Fibroblast of upper back skin (primary cell): ENCODE data around the gene IGFL4.

Experiments used
- DNase-seq: peaks from one replicate; pipeline ENCODE4 v3.0.0-alpha.2; 2013

IGFL4 gene

DNA sequence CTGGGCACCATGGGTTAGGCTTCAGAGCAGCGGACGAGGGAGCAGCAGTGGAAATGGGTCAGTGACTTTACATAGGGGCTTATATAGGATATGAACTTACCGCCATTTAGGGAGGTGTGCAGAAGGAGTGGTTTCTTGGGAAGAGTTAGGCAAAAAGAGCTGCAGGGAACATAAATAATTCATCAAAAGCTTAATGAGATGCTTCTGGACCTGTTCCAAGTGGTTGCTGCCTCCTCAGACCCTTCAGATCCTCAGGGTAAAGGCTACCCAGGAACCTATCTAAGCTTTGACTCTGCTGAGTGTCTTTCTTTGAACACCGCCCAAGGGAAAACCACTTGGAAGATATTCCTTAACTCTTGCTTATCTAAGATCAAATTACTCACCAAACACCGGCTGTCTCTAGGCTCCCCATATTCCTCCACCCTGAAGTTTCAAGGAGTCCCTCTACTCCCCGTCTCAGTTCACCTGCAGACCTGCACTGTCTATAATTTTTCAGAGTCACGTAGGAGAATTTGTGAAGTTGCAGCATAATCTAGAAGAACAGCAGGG, at the start of gene IGFL4:
Gene IGFL4 (minus strand): TSS at position 51 of the 549 bp plus-strand sequence. CDS start 40 bp downstream, at position 11.
- no peak for DNase-seq

DNA sequence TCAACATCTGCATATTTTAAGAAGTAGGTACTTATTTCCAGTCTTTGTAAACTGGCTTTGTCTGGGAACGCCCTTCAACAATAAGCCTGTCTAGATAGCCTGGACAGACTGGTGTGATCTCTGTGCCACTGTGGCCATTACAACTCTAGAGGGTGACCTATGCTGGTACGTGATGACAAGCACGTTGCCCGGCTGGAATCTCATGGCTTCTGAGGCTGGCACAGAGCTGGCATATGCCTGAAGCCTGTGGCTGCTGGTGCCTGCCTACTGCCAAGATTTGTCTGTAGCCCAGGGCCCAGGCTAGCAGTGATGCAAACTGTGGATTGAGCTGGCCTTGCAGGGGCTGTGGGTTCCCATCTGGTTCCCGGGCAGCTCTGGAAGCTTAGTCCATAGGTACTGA, 49.6 kb upstream of the IGFL4 start:
- no peak for DNase-seq

DNA sequence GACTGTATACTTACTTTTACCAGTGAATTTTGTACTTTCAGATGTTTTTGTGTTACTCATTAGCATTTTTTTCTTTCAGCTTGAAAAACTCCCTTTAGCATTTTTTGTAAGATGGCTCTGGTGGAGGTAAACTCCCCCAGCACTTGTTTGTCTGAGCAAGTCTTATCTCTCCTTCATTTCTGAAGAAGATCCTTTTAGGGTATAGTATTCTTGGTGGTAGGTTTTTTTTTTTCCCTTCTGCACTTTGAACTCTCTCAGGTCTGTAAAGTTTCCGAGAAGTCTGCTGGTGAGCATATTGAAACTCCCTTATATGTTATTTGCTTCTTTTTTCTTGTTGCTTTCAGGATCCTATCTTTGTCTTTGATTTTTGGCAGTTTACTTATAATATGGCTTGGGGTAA, 48.6 kb upstream of the IGFL4 start:
- no peak for DNase-seq

DNA sequence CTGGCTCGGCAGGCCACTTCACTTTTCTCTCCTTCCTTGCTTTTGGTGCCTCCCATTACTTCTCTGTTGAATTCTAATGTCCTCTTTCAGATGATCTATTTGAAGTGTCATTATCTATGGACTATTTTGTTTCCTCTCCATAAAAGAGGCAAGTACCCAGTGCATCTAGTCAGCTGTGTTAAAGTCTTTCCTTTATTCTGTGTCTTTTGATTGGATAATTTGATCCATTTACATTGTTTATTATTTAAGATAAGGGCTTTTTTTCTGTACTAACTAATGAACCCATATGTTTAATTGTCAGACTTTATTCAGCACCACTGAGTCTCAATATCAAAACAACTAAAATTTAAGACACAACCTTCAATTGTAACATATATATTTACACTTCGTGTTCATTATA, 47.3 kb upstream of the IGFL4 start:
- no peak for DNase-seq

DNA sequence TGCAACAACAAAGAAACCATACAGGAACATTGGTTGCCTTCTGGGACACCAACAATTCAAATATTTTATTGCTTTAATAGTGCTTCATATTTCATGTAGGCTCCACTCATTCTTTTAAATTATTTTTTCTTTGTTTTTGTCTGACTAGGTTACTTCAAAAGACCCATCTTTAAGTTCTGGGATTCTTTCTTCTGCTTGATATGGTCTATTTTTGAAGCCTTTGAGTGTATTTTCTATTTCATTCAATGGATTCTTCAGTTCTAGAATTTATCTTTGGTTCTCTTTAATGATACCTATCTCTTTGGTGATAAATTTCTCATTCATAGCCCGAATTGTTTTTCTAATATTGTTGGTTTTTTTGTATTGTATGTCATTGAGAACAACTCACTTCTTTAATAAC, 45.1 kb upstream of the IGFL4 start:
- DNase-seq: no peak

DNA sequence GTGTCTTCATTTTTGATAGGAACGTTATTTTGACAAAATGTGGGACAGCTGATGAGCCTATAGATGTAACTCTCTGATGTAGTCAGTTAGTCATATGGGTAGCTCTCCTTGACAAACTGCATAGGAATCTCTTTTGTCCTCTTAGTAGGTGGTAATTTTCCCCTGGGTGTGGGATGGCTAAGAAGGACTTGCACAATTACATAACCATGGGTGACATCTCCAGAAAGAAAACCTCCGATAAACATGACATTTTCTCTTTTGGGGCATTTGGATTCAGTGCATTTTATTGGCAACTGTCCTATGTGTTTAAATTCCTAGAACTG, 41.9 kb upstream of the IGFL4 start:
- peak; percentile 62 for DNase-seq

DNA sequence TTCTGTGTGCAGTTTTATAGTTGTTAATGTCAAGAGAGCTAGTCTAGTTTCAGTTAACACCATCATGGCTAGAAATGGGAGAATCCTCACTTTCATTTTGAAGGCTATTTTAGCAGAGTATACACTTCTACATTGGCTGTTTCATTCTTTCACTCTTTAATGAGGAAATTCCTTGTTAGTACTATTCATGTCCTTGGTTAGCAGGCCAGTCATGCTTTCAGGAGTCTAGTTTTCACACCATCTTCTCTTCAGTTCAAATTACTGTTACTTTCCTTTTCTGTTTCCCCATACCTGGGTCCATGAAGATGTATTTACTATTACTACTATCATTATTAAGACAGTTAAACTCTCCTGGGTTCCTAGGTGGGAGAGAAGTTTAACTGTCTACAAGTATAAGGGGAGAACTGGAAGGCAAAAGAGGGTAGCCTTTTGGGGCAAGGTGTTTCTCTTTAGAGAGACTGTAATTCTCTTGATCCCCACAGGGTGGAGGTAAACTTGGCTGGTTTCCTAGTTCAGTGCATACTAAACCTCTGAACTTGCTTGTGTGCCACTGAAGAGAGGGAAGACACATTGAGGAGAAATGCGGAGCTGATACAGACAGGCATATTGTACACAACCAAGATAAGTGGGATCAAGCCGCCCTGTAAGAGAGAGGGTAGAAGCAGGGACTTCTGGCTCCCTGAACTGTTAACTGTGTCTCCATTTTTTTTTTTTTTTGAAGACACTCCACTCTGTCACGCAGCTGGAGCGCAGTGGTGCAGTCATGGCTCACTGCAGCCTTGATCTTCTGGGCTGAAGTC, 41.3 kb upstream of the IGFL4 start:
- DNase-seq: peak; percentile 76

DNA sequence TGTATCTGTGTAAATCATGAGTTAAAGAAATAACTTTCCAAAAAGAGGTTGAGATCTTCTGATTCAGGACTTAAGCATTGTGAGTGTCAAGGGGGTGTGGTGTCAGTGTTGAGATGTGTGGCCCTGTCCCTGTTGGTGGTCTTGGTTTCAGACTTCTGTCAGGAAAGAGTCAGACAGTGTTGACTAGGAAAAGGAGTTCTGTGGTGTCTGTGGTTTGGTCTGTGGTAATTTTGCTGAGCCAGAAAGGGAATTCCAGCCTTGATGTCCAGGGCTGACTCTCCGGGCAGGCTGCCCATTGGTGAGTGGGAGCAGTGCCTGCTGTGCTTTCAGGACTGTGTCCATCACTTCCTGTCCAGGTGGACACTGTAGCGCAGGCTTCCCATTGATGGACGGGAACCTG, 39.8 kb upstream of the IGFL4 start:
- DNase-seq: peak; percentile 100

DNA sequence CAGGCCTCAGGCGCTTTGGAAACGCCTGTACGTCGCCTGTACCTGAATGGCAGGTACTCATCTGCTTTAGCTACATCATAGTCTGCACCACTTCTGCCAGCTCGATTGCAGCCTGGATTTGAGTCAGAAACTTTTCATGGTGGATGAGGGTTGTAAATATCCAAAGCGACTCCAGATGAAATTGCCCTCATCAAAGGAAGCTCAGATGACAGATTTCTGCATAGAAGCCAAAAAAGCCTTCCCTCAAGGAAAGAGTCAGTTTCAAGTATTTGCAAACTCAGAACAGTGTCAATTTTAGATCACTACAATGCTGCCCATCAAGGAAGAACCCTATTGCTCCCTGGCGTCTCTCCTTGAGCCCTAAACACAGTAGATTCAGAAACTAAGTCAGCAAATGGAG, 38.8 kb upstream of the IGFL4 start:
- DNase-seq: peak; percentile 55

DNA sequence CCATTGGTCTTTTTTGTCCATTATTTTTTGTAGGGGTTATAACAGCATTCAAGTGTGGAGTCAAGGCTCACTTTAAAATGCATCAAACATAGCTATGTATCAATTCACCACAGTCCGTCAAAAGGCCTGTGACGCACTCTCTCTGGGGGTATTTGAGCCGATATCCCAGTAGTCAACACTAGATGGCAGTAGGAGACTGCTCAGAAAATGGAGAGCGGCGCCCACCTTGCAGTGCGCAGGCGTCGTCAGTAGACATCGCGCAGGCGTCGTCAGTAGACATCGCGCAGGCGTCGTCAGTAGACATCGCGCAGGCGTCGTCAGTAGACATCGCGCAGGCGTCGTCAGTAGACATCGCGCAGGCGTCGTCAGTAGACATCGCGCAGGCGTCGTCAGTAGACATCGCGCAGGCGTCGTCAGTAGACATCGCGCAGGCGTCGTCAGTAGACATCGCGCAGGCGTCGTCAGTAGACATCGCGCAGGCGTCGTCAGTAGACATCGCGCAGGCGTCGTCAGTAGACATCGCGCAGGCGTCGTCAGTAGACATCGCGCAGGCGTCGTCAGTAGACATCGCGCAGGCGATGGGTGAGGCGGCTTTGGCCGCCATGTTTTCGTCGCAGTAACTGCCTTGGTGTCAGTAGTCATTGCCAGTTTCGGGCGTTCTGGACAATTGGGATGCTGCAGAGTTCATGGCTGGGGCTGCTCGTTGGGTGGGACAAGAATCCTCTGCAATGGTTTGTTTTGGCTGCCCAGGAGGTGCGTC, 38.0 kb upstream of the IGFL4 start:
- DNase-seq: peak; percentile 83

DNA sequence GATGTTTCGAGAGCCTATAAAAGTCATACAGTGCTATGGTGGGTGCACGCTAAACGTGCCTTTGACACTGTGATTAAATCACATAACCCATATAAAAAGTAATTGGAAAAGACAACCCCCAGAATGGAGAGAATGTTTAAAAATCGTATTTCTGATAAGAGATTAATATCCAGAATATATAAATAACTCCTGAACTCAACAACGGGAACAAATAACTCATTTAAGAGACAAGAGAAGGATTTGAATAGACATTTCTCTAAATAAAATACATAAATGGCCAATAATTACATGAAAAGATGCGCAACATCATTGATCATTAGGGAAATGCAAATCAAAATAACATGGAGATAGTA, 37.0 kb upstream of the IGFL4 start:
- no peak for DNase-seq

DNA sequence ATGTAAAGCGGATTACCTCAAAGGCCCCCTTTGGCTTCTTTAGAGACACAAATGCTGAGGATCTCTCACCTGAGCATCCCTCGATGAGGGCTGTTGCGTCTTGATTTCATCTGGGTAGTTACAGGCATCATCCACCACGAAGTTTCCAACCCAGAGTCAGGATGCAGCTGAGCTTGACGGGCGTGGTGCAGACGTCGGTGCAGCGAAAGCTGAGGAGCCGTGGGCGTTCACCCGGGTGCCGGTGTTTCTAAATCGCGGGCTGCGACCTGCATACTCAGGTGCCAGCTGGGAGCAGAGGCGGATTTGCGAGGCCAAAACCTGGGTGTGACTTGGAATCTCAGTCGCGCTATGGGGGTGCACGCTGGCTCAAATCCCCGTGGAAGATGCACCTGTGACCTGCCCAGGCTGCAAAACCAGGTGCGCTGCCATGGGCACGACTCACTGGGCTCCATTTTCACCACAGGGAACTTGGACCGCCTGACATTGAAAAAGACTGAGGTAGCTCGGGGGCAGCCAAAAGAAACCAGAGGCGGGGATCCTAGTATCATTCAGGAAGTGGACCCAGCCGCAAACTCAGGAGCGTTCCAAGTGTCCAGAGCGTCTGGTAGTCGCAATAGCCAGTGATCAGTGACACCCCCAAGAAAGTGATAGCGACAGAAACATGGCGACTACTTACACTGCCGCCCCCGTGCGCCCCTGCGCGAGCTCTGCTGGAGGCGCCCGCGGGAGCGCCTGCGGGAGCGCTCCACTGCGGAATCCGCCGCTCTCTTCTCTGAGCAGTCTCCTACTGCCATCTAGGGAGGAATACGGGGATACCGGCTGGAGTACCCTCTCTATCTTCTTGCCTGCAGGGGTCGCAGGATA, 36.4 kb upstream of the IGFL4 start:
- peak; percentile 87 for DNase-seq

DNA sequence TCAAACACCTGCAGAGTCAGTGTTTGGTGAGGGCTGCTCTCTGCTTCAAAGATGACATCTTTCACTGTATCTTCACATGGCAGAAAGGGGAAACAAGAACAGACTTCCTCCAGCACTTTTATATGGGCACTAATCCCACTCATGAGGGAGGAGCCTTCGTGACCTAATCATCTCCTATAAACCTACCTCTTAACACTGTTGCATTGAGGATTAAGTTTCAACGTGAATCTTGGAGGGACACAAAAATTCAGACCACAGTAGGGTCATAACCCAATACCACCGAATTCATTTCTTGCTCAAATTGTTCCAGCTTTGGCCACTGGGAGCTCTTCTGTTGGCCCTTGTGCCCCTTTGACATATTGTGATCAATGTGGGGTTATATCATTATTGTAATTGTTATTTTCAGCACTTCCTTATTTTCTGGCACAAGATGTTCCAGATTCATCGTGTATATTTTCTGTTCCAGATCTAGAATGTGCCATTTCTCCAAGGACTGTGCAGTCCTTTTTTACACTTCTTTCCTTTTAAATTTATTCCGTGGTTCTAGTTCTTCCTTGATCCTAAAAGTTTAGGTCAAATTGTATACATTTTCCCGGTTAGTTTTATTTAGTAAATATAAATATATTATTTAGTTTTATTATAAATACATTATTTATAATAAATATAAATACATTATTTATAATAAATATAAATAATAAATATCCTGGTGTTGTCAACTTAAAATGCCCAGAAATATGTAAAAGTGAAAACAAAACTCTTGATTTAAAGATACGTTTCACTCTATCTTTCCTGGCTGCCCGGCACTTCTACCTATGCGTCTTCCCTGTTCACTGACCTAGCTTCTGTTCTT, 35.5 kb upstream of the IGFL4 start:
- DNase-seq: no peak

DNA sequence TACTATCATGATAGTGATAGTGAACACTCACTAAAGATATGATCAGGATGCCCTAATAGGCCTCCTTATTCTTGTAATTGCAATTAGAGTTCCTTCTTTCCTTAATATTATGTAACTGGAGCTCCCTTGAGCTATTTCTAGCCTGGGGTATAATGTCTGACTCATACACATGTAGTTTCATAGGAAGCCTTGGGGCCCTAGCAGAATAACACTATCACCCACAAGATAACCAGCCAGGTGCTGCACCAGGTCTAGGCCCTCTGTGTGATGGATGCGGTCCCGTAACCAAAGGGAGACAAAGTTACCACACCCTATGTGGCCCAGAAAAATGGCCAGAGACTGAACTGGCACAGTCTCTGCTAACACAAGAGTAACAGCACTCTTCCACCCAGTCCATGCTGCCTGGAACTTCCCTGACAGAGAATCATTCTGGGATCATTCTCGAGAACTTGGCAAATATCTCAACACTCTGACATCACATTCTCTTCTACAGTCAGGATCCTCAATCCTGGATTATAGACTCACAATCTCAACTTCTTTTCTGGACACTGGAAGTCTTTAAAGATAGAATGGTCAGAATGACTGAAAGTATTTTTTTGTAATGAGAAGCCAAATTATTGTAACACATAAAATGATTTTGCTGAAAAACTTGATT, 32.6 kb upstream of the IGFL4 start:
- no peak for DNase-seq

DNA sequence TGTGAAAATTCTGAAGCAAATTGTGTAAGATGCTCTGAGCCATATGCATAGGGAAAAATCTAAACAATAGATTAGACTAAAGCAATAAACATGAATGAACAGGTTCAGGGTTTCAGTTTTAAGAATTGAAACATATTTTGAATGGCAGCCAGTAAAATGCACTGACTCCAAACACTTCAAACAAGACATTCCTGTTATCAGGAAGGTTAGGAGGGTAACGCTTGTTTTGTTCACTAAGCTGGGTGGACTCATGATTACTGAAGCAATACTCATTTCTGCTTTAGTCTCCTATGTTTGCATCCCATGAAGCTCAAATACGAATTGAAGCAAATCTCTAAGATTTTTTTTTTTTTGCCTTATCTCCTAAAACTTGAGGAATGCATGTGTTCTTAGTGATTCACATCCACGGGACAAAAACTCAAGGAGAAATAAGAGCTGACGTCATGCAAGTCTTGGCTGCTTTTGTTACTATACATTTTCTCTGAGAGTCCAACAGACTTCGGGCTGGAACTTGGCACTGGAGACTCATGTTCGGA, 29.1 kb upstream of the IGFL4 start:
- peak; percentile 94 for DNase-seq

DNA sequence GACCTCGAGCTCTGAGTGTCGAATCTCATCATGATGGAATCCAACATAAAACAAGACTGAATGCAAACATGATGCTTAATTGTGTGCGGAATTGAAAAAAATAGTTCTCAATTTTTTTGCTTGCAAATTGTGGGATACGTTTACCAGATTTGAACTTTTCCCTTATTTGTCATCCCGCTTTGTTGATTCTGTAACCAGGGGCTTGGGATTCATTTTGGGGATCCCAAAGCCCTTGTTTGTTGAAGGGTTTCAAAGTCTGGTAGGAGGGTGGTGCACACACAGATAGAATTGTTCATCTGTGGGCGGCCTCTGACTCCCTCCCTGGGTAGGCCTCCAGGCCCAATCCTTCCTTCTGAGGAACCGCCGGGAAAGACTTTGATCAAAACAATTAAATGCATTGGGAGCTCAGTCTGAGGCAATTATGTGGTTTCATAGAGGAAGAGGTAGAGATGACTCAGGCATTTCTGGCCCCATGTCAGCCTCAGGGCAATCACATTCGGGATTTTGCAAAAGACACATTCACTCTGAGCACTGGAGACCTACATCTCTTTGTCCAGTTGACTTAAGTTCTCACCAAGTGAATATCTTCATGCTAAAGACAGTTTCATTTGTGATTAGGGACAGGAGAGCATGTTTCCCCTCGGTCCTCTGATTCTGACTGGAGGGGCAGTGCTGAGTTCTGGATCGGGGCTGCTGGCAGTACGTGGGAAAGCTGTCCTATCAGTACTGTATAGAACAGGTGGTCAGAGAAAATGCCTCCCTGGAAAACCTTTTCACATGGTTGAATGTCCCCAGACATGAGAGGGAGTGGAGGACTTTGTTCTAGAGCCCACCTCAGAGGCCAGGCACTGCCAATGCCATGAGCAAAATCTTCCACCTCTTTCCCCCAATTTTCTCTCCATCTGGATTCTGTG, 27.8 kb upstream of the IGFL4 start:
- DNase-seq: peak; percentile 92

DNA sequence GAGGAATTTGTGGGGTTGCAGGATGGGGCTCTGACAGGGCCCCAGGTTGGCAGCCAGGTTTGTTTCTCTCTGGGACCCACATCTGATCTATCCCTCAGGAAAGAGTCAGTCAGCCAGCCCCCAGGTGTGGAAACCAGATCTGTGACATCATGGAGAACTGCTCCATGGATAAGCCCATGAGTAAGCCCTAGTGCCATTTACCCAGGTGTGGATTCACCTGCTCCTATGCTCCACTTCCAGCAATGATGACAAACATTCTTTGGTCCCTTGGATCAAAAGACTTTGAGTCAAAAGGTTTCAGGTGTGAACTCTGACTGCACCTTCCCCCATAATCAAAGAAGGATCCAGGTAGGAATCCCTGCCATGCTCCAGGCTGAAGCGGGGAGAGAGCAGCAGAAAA, 26.9 kb upstream of the IGFL4 start:
- DNase-seq: no peak

DNA sequence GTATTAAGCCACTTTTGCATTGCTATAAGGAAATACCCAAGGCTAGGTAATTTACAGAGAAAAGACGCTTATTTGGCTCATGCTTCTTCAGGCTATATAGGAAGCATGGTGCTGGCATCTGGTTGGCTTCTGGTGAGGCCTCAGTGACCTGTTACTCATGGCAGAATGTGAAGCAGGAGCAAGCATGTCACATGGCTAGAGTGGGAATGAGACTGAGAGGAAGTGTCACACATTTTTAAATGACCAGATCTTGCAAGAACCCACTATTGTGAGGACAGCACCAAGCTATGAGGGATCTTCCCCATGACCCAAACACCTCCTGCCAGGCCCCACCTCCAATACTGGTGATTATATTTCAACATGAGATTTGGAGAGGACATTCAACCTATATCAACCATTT, 25.7 kb upstream of the IGFL4 start:
- DNase-seq: no peak

DNA sequence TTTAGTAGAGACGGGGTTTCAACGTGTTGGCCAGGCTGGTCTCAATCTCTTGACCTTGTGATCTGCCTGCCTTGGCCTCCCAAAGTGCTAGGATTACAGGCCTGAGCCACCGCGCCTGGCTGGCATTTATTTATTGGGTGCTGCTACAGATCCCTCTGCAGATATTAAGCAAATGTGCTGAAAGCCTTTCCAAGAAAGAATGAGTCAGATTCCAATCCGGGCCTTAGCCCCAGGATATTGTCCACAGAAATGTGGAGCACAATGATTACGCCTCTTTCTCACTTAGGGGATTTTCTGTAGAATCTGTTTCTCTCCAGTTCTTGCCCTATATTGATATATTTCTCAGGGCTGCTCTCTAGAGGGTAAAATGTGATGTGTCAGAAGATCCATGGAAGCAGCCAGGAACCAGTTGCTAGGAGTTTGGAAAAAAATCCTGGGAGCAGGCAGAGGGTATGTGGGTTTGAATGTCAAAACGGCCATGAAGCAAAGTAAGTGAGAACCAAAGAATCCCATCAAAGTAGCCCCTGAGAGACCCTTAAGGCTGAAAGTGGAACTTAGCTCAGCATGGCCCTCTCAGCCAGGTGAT, 24.8 kb upstream of the IGFL4 start:
- DNase-seq: peak; percentile 43

DNA sequence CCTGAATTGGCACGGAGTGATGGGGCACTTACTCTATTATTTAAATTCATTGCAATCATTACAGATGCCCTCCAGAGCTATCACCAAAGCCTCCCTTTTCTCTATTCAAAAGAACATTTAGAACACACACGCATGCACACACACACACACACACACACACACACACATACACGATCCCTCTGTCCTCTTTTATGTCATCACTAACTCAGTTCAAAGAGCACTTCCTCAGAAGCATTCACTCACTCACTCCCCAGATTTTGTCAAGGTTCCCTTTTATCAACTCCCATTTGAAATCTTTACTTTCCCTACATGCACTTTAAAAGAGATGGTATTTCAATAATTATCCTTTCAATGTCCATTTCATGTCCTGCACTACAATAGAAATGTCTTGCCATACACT, 22.4 kb upstream of the IGFL4 start:
- DNase-seq: no peak
